ENCODE measurements around the gene DCXR.

DCXR gene

GRCh38 chr17:82072827-82073226 lies 35.3 kb upstream of the DCXR start:
- no peak for DNase-seq

- no peak for DNase-seq
Observed at GRCh38 chr17:82070611-82071010, 33.1 kb upstream of the DCXR start.

- peak; percentile 73 for DNase-seq
Observed at GRCh38 chr17:82065638-82066303, 28.3 kb upstream of the DCXR start, which contains the start of gene DUS1L. Gene DUS1L, minus strand, starts transcription at chr17:82065804. Its CDS starts 745 bp downstream, at chr17:82065059.

- DNase-seq = no peak
Observed at GRCh38 chr17:82065193-82065637, 27.7 kb upstream of the DCXR start.

GRCh38 chr17:82064433-82065192 lies 27.1 kb upstream of the DCXR start:
- DNase-seq = no peak

GRCh38 chr17:82063424-82064415 lies 26.2 kb upstream of the DCXR start:
- DNase-seq = no peak

GRCh38 chr17:82062984-82063368 lies 25.5 kb upstream of the DCXR start:
- no peak for DNase-seq

GRCh38 chr17:82062076-82062983 lies 24.8 kb upstream of the DCXR start:
- no peak for DNase-seq

- DNase-seq = no peak
Observed at GRCh38 chr17:82061047-82061925, 23.8 kb upstream of the DCXR start.

- DNase-seq = no peak
Observed at GRCh38 chr17:82060614-82061013, 23.1 kb upstream of the DCXR start.

GRCh38 chr17:82060001-82060380 lies 22.5 kb upstream of the DCXR start:
- no peak for DNase-seq

GRCh38 chr17:82059272-82060000 lies 21.9 kb upstream of the DCXR start:
- no peak for DNase-seq

GRCh38 chr17:82058855-82059249 lies 21.4 kb upstream of the DCXR start:
- no peak for DNase-seq

- no peak for DNase-seq
Observed at GRCh38 chr17:82058230-82058854, 20.8 kb upstream of the DCXR start.

GRCh38 chr17:82056729-82057621 lies 19.5 kb upstream of the DCXR start:
- no peak for DNase-seq

- DNase-seq = no peak
Observed at GRCh38 chr17:82055965-82056728, 18.6 kb upstream of the DCXR start.

- no peak for DNase-seq
Observed at GRCh38 chr17:82055023-82055964, 17.8 kb upstream of the DCXR start.

All from OCI-M1 (cell line).